BE2C (cell line): ENCODE data around the gene C11orf16.

Source experiments
- DNase-seq: peaks from one replicate; pipeline ENCODE4 v3.0.0-alpha.2; 2020
- H3K27me3 ChIP-seq: fragments of 250-450 bp; sonication (Bioruptor Pico); 2 replicates; pipeline ENCODE4 v1.5.1; 2020; ENCODE audit warnings: mild to moderate bottlenecking
- H3K36me3 ChIP-seq: fragments of 250-450 bp; sonication (Bioruptor Pico); 2 replicates; pipeline ENCODE4 v1.5.1; 2020; ENCODE audit warnings: mild to moderate bottlenecking
- H3K4me1 ChIP-seq: fragments of 250-450 bp; sonication (Bioruptor Pico); 2 replicates; pipeline ENCODE4 v1.5.1; 2020
- H3K4me3 ChIP-seq: 2 replicates; pipeline ENCODE4 v1.5.1; 2011; ENCODE audit warnings: low read depth, low read length
- H3K9me3 ChIP-seq: fragments of 250-450 bp; sonication (Bioruptor Pico); 2 replicates; pipeline ENCODE4 v1.5.1; 2020
- TF ChIP-seq, protein P1 (sequence below): IDR thresholded peaks from 2 replicates; pipeline ENCODE4 v1.5.1; 2012; ENCODE audit warnings: mild to moderate bottlenecking, low read depth, low read length

Gene C11orf16

DNA sequence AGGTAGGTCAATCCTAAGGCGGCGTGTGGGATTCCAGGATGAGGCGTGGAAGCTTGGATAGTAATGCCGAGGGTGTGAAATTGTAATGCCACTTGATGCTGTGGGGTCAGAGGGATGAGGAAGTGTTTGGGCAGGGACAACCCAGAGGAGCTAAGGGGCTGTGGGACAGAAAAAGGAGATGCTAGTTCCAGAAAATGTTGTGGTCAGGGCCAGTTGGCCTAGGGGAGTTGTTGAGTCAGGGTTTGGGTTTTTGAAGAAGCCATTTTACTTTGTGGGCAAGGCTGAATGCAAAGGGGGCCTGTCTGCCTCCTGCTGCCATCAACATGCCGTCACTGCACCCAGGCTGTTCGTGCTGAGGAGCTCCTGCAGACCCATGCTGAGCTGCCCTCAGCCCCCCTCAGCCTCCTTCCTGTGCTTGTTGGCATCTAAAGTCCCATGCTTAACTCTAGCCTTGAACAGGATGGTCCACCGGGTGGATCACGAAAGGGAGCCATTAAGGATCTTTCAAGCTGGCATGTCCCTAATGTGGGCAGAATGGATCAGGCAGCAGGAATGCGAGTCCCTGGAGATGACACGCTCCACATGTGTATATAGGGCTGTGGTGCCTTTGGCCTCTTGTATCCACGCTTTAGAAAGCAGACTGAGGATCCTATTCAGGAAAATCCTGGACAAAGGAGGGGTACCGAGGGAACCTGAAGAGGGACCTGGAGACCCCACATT is 2.1 kb downstream of the C11orf16 start:
- no peak overlapping the region for H3K4me3 ChIP-seq
- H3K36me3 ChIP-seq = no peaks in the 10 kb centered on the region
- no peaks in the 10 kb centered on the region for H3K9me3 ChIP-seq
- H3K27me3 ChIP-seq = no peaks in the 10 kb centered on the region
- no peak for DNase-seq
- no peaks in the 10 kb centered on the region for H3K4me1 ChIP-seq
- TF ChIP-seq, protein P1, sequence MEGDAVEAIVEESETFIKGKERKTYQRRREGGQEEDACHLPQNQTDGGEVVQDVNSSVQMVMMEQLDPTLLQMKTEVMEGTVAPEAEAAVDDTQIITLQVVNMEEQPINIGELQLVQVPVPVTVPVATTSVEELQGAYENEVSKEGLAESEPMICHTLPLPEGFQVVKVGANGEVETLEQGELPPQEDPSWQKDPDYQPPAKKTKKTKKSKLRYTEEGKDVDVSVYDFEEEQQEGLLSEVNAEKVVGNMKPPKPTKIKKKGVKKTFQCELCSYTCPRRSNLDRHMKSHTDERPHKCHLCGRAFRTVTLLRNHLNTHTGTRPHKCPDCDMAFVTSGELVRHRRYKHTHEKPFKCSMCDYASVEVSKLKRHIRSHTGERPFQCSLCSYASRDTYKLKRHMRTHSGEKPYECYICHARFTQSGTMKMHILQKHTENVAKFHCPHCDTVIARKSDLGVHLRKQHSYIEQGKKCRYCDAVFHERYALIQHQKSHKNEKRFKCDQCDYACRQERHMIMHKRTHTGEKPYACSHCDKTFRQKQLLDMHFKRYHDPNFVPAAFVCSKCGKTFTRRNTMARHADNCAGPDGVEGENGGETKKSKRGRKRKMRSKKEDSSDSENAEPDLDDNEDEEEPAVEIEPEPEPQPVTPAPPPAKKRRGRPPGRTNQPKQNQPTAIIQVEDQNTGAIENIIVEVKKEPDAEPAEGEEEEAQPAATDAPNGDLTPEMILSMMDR = no peak

DNA sequence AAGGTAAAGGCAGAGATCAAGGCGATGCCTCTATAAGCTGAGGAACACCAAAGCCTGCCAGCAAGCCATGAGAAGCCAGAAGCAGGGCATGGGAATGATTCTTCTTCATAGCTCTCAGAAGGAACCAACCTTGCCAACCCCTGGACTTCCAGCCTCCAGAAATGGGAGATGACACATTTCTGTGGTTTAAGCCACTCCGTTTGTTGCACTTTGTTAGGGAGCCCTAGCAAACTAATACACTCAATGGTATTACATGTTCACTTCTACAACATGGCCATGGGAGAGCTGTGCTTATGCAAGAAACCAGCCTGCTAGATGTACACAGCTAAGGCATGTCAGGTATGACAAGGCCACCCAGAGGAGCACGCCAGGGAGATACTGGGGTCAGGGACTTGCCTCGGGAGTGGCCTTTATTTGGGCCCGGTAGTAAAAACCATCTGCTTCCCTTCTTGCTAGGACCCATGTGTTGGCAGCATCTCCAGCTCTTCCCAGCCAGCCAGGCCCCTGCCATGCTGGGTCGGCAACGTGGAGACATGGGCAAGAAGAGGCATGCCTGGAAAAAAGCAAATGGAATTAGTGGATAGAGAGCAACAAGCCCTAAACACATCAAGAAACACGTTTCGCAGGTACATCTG is 3.6 kb downstream of the C11orf16 start:
- H3K27me3 ChIP-seq = no peaks in the 10 kb centered on the region
- TF ChIP-seq, protein P1 = no peak
- no peak overlapping the region for H3K4me3 ChIP-seq

GRCh38 chr11:8928205-8928604 is 4.5 kb downstream of the C11orf16 start:
- H3K4me3 ChIP-seq = no peak overlapping the region
- DNase-seq = no peak
- no peaks in the 10 kb centered on the region for H3K36me3 ChIP-seq
- TF ChIP-seq, protein P1 = no peak
- H3K27me3 ChIP-seq = no peaks in the 10 kb centered on the region
- no peaks in the 10 kb centered on the region for H3K4me1 ChIP-seq
- H3K9me3 ChIP-seq = no peaks in the 10 kb centered on the region

More for the DNA sequence above, 3.6 kb downstream of the C11orf16 start:
- no peak for DNase-seq
- no peaks in the 10 kb centered on the region for H3K4me1 ChIP-seq
- no peaks in the 10 kb centered on the region for H3K9me3 ChIP-seq
- H3K36me3 ChIP-seq = no peaks in the 10 kb centered on the region

- H3K4me1 ChIP-seq = no peaks in the 10 kb centered on the region
- no peak for DNase-seq
- TF ChIP-seq, protein P1 = no peak
- H3K36me3 ChIP-seq = no peaks in the 10 kb centered on the region
- no peaks in the 10 kb centered on the region for H3K9me3 ChIP-seq
- H3K27me3 ChIP-seq = no peaks in the 10 kb centered on the region
- no peak overlapping the region for H3K4me3 ChIP-seq
Observed at GRCh38 chr11:8927233-8927632, 5.5 kb downstream of the C11orf16 start.

- Histone ChIP-seq H3K27me3 (no peaks in the 10 kb centered on the region), H3K36me3 (no peaks in the 10 kb centered on the region), H3K4me1 (no peaks in the 10 kb centered on the region), H3K4me3 (no peak overlapping the region), H3K9me3 (no peaks in the 10 kb centered on the region)
- TF ChIP-seq, protein P1 = no peak
- DNase-seq = no peak
Observed at GRCh38 chr11:8926236-8926635, 6.5 kb downstream of the C11orf16 start.

GRCh38 chr11:8925711-8926110 is 7.0 kb downstream of the C11orf16 start:
- Histone ChIP-seq H3K4me1 (no peaks in the 10 kb centered on the region), H3K9me3 (no peaks in the 10 kb centered on the region), H3K27me3 (no peaks in the 10 kb centered on the region), H3K36me3 (no peaks in the 10 kb centered on the region), H3K4me3 (no peak overlapping the region)
- DNase-seq = no peak
- TF ChIP-seq, protein P1 = no peak
